HFF-Myc (cell line): Measurements from ENCODE around the gene AEBP1.

Experiments
- DNase-seq: peaks from one replicate; pipeline ENCODE4 v3.0.0-alpha.2; 2011; ENCODE audit warnings: low read depth; ENCODE audit errors: extremely low read depth
- H3K4me3 ChIP-seq: replicated peaks from 2 replicates; pipeline ENCODE4 v1.5.1; 2011; ENCODE audit warnings: low read depth, mild to moderate bottlenecking, control low read depth, low read length
- CTCF ChIP-seq: IDR thresholded peaks from 2 replicates; pipeline ENCODE4 v1.5.1; 2012; ENCODE audit warnings: mild to moderate bottlenecking, low read depth, low read length, control low read depth; ENCODE audit errors: missing control alignments

Gene AEBP1

GRCh38 chr7:44103923-44104859, at the start of gene AEBP1:
Gene AEBP1 (plus strand): TSS chr7:44104345. CDS start chr7:44104666, 321 bp downstream.
- peak within 1 kb of the TSS; percentile 55 for H3K4me3 ChIP-seq
- DNase-seq = no peak
- no peak for TF ChIP-seq CTCF

GRCh38 chr7:44056681-44057080, 47.5 kb upstream of the AEBP1 start:
- TF ChIP-seq CTCF = no peak
- H3K4me3 ChIP-seq = no peak overlapping the region
- DNase-seq = no peak

GRCh38 chr7:44057181-44057848, 46.8 kb upstream of the AEBP1 start:
- no peak for TF ChIP-seq CTCF
- no peak for DNase-seq

GRCh38 chr7:44057849-44058758, 46.0 kb upstream of the AEBP1 start:
- TF ChIP-seq CTCF = no peak
- no peak overlapping the region for H3K4me3 ChIP-seq
- DNase-seq = no peak

More at GRCh38 chr7:44057181-44057848, 46.8 kb upstream of the AEBP1 start:
- no peak overlapping the region for H3K4me3 ChIP-seq

GRCh38 chr7:44058759-44059218, 45.4 kb upstream of the AEBP1 start:
- no peak overlapping the region for H3K4me3 ChIP-seq
- TF ChIP-seq CTCF = no peak
- no peak for DNase-seq
